COLO829 (cell line): Measurements from ENCODE around the gene CPM.

Experiments
- DNase-seq: peaks from one replicate; pipeline ENCODE4 v3.0.0; 2012; ENCODE audit warnings: low spot score

Gene CPM

GRCh38 chr12:68956466-68956865 lies 23.5 kb upstream of the CPM start:
- no peak for DNase-seq

GRCh38 chr12:68954811-68955210 lies 21.8 kb upstream of the CPM start:
- DNase-seq = no peak

GRCh38 chr12:68953536-68953935 lies 20.6 kb upstream of the CPM start:
- no peak for DNase-seq

DNA sequence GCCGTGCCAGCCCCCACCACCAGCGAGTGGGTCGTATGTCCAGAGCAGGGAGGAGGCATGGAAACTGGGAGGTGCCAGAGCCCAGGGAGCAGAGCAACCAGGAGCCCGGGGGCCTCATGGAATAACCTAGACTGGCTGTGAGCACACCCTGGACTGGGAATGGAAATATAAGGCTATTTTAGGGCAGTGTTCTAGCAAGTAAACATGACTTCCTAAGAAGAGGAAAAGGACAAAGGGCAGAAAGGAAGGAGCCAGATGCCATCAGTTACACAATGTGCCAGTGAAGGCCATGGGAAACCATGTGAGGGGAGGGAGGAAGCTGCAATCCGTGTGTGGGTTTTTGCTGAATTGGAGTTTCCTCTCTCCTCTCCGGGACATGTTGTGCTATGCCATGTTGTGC lies 18.7 kb upstream of the CPM start:
- no peak for DNase-seq

GRCh38 chr12:68950511-68950910 lies 17.5 kb upstream of the CPM start:
- DNase-seq = no peak

- no peak for DNase-seq
These were observed 12.3 kb upstream of the CPM start for GRCh38 chr12:68945255-68945654.

- no peak for DNase-seq
These were observed 11.5 kb upstream of the CPM start for GRCh38 chr12:68944296-68945076.

DNA sequence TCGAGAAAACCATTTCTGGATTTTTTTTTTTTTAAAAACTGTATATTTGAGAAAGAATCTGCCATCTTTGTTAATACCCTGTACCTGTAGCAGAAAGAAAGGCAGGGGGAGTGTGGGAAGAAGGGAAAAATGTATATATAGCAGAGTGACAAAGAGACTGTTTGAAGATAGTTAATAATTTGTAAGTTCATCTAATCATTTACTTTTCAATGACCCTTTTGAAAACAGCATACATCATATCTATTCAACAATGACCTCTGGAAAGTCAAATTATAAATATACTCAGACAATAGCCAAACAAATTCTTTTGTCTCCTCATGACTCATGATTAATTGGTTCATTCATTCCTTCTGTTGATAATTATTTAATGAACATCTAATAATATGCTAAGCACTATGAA lies 10.9 kb upstream of the CPM start:
- no peak for DNase-seq

DNA sequence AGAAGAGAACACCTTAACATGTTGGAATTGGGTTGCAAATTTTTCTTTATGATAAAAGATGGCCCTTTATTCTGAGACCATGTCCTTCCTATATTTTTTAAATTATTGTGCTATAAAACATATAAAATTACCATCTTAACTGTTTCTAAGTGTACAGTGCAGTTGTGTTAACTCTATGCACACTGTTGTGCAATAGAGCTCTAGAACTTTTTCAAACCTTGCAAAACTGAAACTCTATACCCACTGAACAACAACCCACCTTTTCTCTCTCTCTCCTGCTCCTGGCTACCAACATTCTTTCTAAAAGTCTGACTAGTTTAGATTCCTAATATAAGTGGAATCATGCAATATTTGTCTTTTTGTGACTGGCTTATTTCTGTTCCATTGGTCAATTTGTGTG lies 7.8 kb upstream of the CPM start:
- DNase-seq = no peak

DNA sequence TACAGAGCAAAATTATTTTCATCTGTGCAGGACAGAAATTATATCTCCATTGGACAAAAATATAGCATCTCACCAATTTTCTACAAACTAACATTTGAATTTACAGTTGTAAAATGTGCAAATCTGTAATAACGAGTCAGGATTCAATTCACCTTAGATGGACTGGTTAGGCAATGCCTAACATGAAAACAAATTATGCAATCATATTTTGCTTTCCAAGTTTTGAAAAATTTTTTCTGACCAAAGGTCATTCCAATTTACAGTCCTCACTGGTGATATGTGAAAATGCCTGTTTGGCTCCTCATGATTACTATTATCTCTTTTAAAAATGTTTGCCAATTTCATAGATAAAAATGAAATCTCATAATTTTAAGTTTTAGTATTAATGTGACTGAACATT lies 6.5 kb upstream of the CPM start:
- no peak for DNase-seq

DNA sequence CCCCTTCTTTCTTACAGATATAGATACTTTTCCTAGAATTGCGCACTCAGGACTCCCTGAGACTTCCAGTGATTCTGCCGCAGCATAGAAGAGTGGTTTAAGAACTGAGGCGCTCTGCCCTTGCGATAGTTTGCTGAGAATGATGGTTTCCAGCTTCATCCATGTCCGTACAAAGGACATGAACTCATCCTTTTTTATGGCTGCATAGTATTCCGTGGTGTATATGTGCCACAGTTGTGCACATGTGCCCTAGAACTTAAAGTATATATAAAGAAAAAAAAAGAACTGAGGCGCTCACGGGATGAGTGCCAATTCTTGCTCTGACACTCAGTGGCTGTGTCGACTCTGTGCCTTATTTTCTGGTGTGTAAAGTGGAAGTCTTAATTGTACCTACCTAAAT lies 1.4 kb upstream of the CPM start:
- no peak for DNase-seq

- peak; percentile 6 for DNase-seq
These were observed 627 bp downstream of the CPM start for GRCh38 chr12:68932128-68932960.

DNA sequence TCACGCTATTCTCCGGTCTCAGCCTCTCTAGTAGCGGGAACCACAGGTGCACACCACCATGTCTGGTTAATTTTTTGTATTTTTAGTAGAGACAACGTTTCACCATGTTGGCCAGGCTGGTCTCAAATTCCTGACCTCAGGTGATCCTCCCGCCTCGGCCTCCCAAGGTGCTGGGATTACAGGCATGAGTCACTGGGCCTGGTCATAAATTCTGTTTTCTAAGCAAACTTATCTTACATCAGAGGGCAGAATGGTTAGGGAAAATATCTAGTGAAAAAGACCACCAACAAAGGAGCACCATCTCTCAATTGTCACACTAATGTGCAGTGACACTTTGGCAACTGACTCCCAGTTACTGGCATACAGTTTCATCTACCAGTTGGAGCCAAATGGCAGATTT lies 2.8 kb downstream of the CPM start:
- no peak for DNase-seq

DNA sequence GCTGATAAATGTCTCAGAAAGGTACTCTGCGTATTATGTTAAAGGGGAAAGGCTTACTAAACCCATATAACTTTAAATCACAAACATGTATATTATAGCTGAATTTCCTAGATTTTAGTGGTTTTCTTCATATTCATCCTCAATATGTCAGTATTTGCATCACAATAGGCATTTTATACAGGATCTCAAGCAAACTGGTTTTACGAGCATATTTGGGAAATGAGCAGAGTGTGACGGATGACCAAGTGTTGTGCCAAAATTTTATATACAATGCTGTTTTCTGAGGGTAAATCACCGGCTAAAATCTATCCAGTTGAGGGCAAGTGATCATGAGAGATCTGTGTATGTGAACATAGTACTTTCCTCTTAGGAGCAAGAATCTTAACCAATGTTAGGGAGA lies 8.4 kb downstream of the CPM start:
- DNase-seq = no peak

GRCh38 chr12:68919581-68920239 lies 13.3 kb downstream of the CPM start:
- DNase-seq = no peak

DNA sequence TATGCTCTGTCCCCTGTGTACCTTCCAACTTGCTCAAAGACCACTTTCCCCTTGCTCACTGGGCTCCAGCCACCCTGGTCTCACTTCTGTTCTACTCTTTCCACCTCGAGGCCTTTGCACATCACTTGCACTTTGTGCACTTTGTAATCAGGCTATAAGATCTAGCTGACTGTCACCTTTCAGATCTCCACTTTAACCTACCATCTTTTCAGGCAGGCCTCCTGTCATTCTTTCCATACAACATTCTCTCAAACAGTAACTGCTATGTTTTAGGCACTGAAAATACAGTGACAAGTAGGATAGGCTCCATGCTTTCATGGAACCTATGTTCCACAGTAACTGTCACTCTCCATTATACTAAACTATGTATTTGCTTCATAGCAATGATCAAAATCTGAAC lies 14.0 kb downstream of the CPM start:
- no peak for DNase-seq

- peak; percentile 9 for DNase-seq
These were observed 17.9 kb downstream of the CPM start for GRCh38 chr12:68915055-68915454.

DNA sequence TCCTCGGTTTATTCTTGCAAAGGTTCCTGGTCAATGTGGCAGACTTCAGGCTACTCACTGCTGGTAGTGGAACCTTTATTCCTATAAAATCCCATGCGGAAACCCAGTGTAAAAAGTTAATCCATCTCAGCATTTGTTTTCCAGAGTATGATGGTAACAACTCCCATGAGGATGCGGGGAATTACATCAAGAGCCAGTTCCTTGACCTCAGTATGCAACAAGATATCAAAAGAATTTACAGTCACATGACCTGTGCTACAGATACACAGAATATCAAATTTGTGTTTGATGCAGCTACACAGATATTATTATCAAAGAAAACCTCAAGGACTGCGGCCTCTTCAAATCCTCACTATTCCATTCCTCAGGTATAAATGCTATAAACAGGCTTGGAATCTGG lies 19.3 kb downstream of the CPM start:
- DNase-seq = no peak

- no peak for DNase-seq
These were observed 20.1 kb downstream of the CPM start for GRCh38 chr12:68912916-68913315.

- no peak for DNase-seq
These were observed 21.7 kb downstream of the CPM start for GRCh38 chr12:68911197-68911718.

DNA sequence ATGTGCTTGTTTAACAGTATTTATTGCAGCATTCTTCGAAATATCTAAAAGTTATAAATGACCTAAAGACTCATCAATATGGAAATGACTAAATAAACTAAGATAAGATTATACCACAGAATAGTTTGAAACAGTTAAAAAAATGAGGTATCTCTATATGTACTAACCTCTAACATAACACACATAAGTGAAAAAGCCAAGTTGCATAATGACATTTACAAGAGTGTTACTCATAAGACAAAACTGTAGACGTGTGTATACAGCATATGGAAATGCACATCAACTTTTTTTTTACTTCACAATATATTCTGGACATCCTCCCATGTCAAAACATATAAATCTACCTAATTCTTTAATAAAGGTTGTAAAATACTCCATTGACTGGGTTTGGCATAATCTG lies 22.8 kb downstream of the CPM start:
- no peak for DNase-seq

DNA sequence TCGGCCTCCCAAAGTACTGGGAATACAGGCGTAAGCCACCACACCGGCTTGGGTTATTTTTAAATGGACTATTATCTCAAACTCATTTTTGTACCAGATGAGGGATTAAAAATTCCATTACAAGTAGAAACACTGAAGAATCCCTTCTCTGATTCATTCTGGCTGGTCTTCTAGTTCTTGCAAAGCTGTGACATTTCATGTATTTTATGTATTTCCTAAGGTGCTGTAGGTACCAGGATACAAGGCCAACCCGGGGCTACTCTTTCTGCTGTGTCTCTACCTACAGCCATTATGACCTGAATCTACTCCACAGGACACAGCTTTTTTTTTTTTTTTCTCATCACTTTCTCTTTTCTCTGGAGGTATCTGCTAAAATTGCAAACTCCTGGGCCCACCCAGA lies 24.9 kb downstream of the CPM start:
- DNase-seq = no peak

DNA sequence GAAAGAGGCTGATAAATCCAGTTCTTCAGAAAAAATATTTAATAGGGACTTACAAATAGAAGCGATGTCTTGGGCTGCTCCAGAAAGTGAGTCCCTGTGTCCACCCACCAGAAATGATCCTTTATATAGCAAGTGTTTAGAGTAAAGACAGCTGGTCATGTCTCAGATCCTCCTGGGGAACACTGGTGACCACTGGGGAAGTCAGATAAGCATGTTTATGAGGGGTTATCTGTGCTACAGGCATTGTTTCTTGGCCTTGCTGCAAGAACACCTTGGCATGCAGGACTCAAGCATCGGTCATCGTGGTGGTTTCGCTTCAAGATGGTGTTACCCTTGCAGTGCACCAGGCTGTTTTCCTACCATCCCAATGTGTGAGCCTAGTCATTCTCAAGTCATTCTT lies 27.2 kb downstream of the CPM start:
- no peak for DNase-seq
